NCI-H345 treated with DMSO at 0.1 percent for 48 hours (cell line): Measurements from ENCODE around the gene MYOM3.

Experiments used
- DNase-seq: peaks from one replicate; lab custom pipeline; 2025; ENCODE audit not compliant: unreplicated experiment; lab: John Stamatoyannopoulos, UW

Gene MYOM3

GRCh38 chr1:24098943-24099638, 12.8 kb downstream of the MYOM3 start:
- no peak for DNase-seq

- DNase-seq = no peak
These were observed 13.8 kb downstream of the MYOM3 start for GRCh38 chr1:24098102-24098501.

- DNase-seq = no peak
These were observed 14.3 kb downstream of the MYOM3 start for GRCh38 chr1:24097663-24098062.

- DNase-seq = no peak
These were observed 15.2 kb downstream of the MYOM3 start for GRCh38 chr1:24096739-24097103.

GRCh38 chr1:24096009-24096738, 15.8 kb downstream of the MYOM3 start:
- no peak for DNase-seq

- no peak for DNase-seq
These were observed 16.6 kb downstream of the MYOM3 start for GRCh38 chr1:24095140-24095859.

- no peak for DNase-seq
These were observed 17.4 kb downstream of the MYOM3 start for GRCh38 chr1:24094554-24094953.

GRCh38 chr1:24093732-24094131, 18.2 kb downstream of the MYOM3 start:
- no peak for DNase-seq

- no peak for DNase-seq
These were observed 19.0 kb downstream of the MYOM3 start for GRCh38 chr1:24092979-24093378.

- DNase-seq = no peak
These were observed 19.9 kb downstream of the MYOM3 start for GRCh38 chr1:24091971-24092482.

GRCh38 chr1:24090736-24091135, 21.2 kb downstream of the MYOM3 start:
- no peak for DNase-seq

GRCh38 chr1:24089743-24090555, 22.0 kb downstream of the MYOM3 start:
- DNase-seq = no peak

GRCh38 chr1:24089027-24089742, 22.8 kb downstream of the MYOM3 start:
- no peak for DNase-seq

- no peak for DNase-seq
These were observed 25.5 kb downstream of the MYOM3 start for GRCh38 chr1:24086466-24086865.

- DNase-seq = no peak
These were observed 26.4 kb downstream of the MYOM3 start for GRCh38 chr1:24085546-24085945.

GRCh38 chr1:24085007-24085406, 26.9 kb downstream of the MYOM3 start:
- no peak for DNase-seq

- no peak for DNase-seq
These were observed 27.9 kb downstream of the MYOM3 start for GRCh38 chr1:24084050-24084449.

GRCh38 chr1:24082372-24082771, 29.6 kb downstream of the MYOM3 start:
- DNase-seq = no peak

GRCh38 chr1:24081190-24081589, 30.7 kb downstream of the MYOM3 start:
- DNase-seq = no peak

- no peak for DNase-seq
These were observed 31.8 kb downstream of the MYOM3 start for GRCh38 chr1:24080131-24080530.
